H1 (cell line): Measurements from ENCODE around the gene PHF13. TPM values are rescaled to one million over a fixed set of nuclear protein-coding genes. Genes with fewer than 3 reads are reported as not detected.

ENCODE experiments used
- CTCF ChIA-PET: fragments of 300-600 bp; sonication (Branson Sonifier 250); formaldehyde crosslinking; loops from one replicate; lab custom pipeline; 2021; ENCODE audit not compliant: partially characterized antibody; lab: Charles Lee
- POLR2A ChIA-PET: fragments of 300-600 bp; sonication (Branson Sonifier 250); formaldehyde crosslinking; loops from one replicate; lab custom pipeline; 2021; ENCODE audit warnings: inconsistent platforms; ENCODE audit not compliant: partially characterized antibody; lab: Charles Lee
- DNase-seq, 2 experiments: peaks; one replicate each; pipeline versions ENCODE4 v3.0.0 to v3.0.0-alpha.2; 2010 to 2022; ENCODE audit warnings: low spot score in 2 of 2, low read depth in 1 of 2, mixed read lengths in 1 of 2
- FAIRE-seq: peaks from 2 replicates; lab custom pipeline; 2011; peaks lifted over from hg19 to GRCh38; lab: Jason Lieb, UNC
- H2AFZ ChIP-seq: 2 replicates; pipeline ENCODE4 v1.8.1; 2012; ENCODE audit warnings: low read length, inconsistent platforms
- H2AK5ac ChIP-seq: 2 replicates; pipeline ENCODE4 v1.6.1; 2013; ENCODE audit warnings: low read depth, low read length
- H2BK120ac ChIP-seq: replicated peaks from 2 replicates; pipeline ENCODE3; 2013; ENCODE audit warnings: low read depth, low read length, inconsistent platforms
- H2BK12ac ChIP-seq: 2 replicates; pipeline ENCODE4 v1.6.1; 2013; ENCODE audit warnings: low read depth, low read length
- H2BK15ac ChIP-seq: 2 replicates; pipeline ENCODE4 v1.6.1; 2013; ENCODE audit warnings: low read length
- H2BK20ac ChIP-seq: 2 replicates; pipeline ENCODE4 v1.6.1; 2013; ENCODE audit warnings: low read length
- H2BK5ac ChIP-seq: 2 replicates; pipeline ENCODE4 v1.6.1; 2013; ENCODE audit warnings: low read depth, low read length
- H3K14ac ChIP-seq: 2 replicates; pipeline ENCODE4 v1.6.1; 2013; ENCODE audit warnings: inconsistent platforms; ENCODE audit not compliant: insufficient read length
- H3K18ac ChIP-seq: 2 replicates; pipeline ENCODE4 v1.6.1; 2013; ENCODE audit warnings: low read length; ENCODE audit errors: extremely low read depth
- H3K23ac ChIP-seq: 2 replicates; pipeline ENCODE4 v1.6.1; 2013; ENCODE audit warnings: inconsistent platforms; ENCODE audit not compliant: insufficient read length
- H3K23me2 ChIP-seq: 2 replicates; pipeline ENCODE4 v1.6.1; 2013; ENCODE audit warnings: low read depth, low read length
- H3K27ac ChIP-seq: 2 replicates; pipeline ENCODE4 v1.6.1; 2011; ENCODE audit warnings: low read depth, low read length, inconsistent platforms
- H3K27me3 ChIP-seq, 4 experiments: replicated peaks in 1 of 4; 1 replicate in 1 of 4; 2 replicates in 3 of 4; pipeline versions ENCODE4 v1.6.1 to v1.8.1; 2011 to 2013; ENCODE audit warnings: low read length in 3 of 4, mild to moderate bottlenecking in 3 of 4, inconsistent platforms in 2 of 4, mixed read lengths in 2 of 4, moderate library complexity in 1 of 4; ENCODE audit not compliant: control insufficient read depth in 3 of 4, insufficient read depth in 3 of 4; ENCODE audit errors: extremely low read depth in 1 of 4
- H3K36me3 ChIP-seq, 4 experiments: 2 replicates each; pipeline versions ENCODE4 v1.6.1 to v1.8.1; 2011 to 2013; ENCODE audit warnings: mild to moderate bottlenecking in 4 of 4, low read length in 3 of 4, moderate library complexity in 2 of 4, control low read depth in 1 of 4, inconsistent platforms in 1 of 4; ENCODE audit not compliant: insufficient read depth in 4 of 4, control insufficient read depth in 2 of 4
- H3K4ac ChIP-seq: replicated peaks from 2 replicates; pipeline ENCODE3; 2013; ENCODE audit warnings: low read length, low read depth, mixed read lengths, inconsistent platforms; ENCODE audit not compliant: insufficient read length
- H3K4me1 ChIP-seq, 4 experiments: replicated peaks in 1 of 4; 1 replicate in 1 of 4; 2 replicates in 3 of 4; pipeline versions ENCODE4 v1.6.1 to v1.8.1; 2011 to 2013; ENCODE audit warnings: low read length in 3 of 4, inconsistent platforms in 2 of 4, mixed read lengths in 1 of 4; ENCODE audit not compliant: insufficient read depth in 4 of 4, control insufficient read depth in 3 of 4
- H3K4me2 ChIP-seq, 2 experiments: 2 replicates each; pipeline versions ENCODE4 v1.6.1 to v1.8.1; 2011 to 2013; ENCODE audit warnings: low read depth in 2 of 2, low read length in 2 of 2, control low read depth in 1 of 2, inconsistent platforms in 1 of 2, mild to moderate bottlenecking in 1 of 2; ENCODE audit not compliant: insufficient read depth in 1 of 2
- H3K4me3 ChIP-seq, 4 experiments: fragments of 200-600, 300-600 bp in 1 of 4; sonication (generic), shearing (Covaris generic), sonication (Bioruptor Twin) in 1 of 4; 2 replicates each; pipeline versions ENCODE4 v1.5.1 to v1.8.1; 2011 to 2016; ENCODE audit warnings: low read length in 4 of 4, low read depth in 3 of 4, control low read depth in 2 of 4, inconsistent platforms in 2 of 4, mild to moderate bottlenecking in 2 of 4, mixed read lengths in 1 of 4, moderate library complexity in 1 of 4; ENCODE audit not compliant: insufficient read depth in 2 of 4; ENCODE audit errors: extremely low read depth in 1 of 4
- H3K56ac ChIP-seq: replicated peaks from 2 replicates; pipeline ENCODE3; 2013; ENCODE audit warnings: low read depth, mild to moderate bottlenecking, mixed read lengths, low read length, inconsistent platforms; ENCODE audit not compliant: insufficient read length
- H3K79me1 ChIP-seq: 2 replicates; pipeline ENCODE4 v1.6.1; 2013; ENCODE audit warnings: low read depth, low read length, control low read depth
- H3K79me2 ChIP-seq, 2 experiments: 2 replicates each; pipeline versions ENCODE4 v1.6.1 to v1.8.1; 2012 to 2013; ENCODE audit warnings: low read length in 2 of 2, mild to moderate bottlenecking in 2 of 2, inconsistent platforms in 1 of 2; ENCODE audit not compliant: insufficient read depth in 2 of 2, control insufficient read depth in 1 of 2
- H3K9ac ChIP-seq, 4 experiments: replicated peaks in 1 of 4; 1 replicate in 1 of 4; 2 replicates in 3 of 4; pipeline versions ENCODE4 v1.6.1 to v1.8.1; 2011 to 2013; ENCODE audit warnings: low read depth in 3 of 4, low read length in 3 of 4, control low read depth in 2 of 4, mild to moderate bottlenecking in 2 of 4, moderate library complexity in 2 of 4, inconsistent platforms in 1 of 4; ENCODE audit errors: extremely low read depth in 1 of 4
- H3K9me3 ChIP-seq, 2 experiments: 2 replicates each; pipeline versions ENCODE4 v1.6.1 to v1.8.1; 2012 to 2013; ENCODE audit warnings: mild to moderate bottlenecking in 2 of 2, moderate library complexity in 2 of 2, control low read depth in 1 of 2, inconsistent platforms in 1 of 2, low read depth in 1 of 2, low read length in 1 of 2, mixed read lengths in 1 of 2; ENCODE audit not compliant: insufficient read depth in 2 of 2
- H4K20me1 ChIP-seq, 2 experiments: replicated peaks in 1 of 2; 2 replicates each; pipeline versions ENCODE3 to v1.8.1; 2011 to 2013; ENCODE audit warnings: inconsistent platforms in 2 of 2, low read length in 2 of 2, mild to moderate bottlenecking in 1 of 2; ENCODE audit not compliant: insufficient read depth in 2 of 2, control insufficient read depth in 1 of 2
- H4K5ac ChIP-seq: 2 replicates; pipeline ENCODE4 v1.6.1; 2013; ENCODE audit warnings: low read length, low read depth, mixed read lengths, inconsistent platforms; ENCODE audit not compliant: insufficient read length
- H4K8ac ChIP-seq: 2 replicates; pipeline ENCODE4 v1.8.0; 2013; ENCODE audit warnings: mild to moderate bottlenecking, moderate library complexity, low read length, inconsistent platforms; ENCODE audit not compliant: insufficient read depth; ENCODE audit errors: extremely low read depth
- H4K91ac ChIP-seq: replicated peaks from 2 replicates; pipeline ENCODE3; 2013; ENCODE audit warnings: low read length, mixed read lengths, inconsistent platforms; ENCODE audit not compliant: insufficient read length
- NANOG ChIP-seq: IDR thresholded peaks from 2 replicates; pipeline ENCODE4 v1.6.1; 2011; ENCODE audit warnings: low read length, low read depth, mild to moderate bottlenecking, inconsistent platforms; ENCODE audit not compliant: insufficient read depth, poor library complexity, severe bottlenecking
- SP1 ChIP-seq: IDR thresholded peaks from 2 replicates; pipeline ENCODE4 v1.6.1; 2011; ENCODE audit warnings: low read depth, low read length
- WGBS, 2 experiments: shearing (Covaris generic) in 1 of 2; methylation state at CpG; one replicate each; pipeline versions ENCODE4 v1.1.6 to v1.1.7; 2013 to 2015; ENCODE audit warnings: low lambda C conversion rate in 2 of 2, mixed read lengths in 2 of 2, inconsistent platforms in 1 of 2, low coverage in 1 of 2, missing lambda C conversion rate in 1 of 2; ENCODE audit not compliant: insufficient replicate concordance in 2 of 2, insufficient coverage in 1 of 2, insufficient read length in 1 of 2; ENCODE audit errors: extremely low coverage in 1 of 2, missing lambda C conversion rate in 1 of 2; 5-methylcytosine and 5-hydroxymethylcytosine counted together
- polyA plus RNA-seq, 7 experiments: library from polyadenylated mRNA; depleted of rRNA in 3 of 7; stranded (reverse) in 5 of 7; unstranded in 2 of 7; fragments of >200 nt in 5 of 7; fragments of 200-250 nt in 2 of 7; gene quantifications; 1 replicate in 5 of 7; 2 replicates in 1 of 7; 4 replicates in 1 of 7; pipeline versions ENCODE4 v1.2.1 to v1.2.3, GENCODE V29; 2011 to 2013; ENCODE audit warnings: missing spikeins in 2 of 7, mixed read lengths in 2 of 7
- total RNA-seq: library from RNA; stranded (reverse); fragmentation: NEBNext Ultra II Directional; extraction: Animal tissue kit (Norgen Biotek cat#: 25700); gene quantifications from 2 replicates; pipeline ENCODE4 v1.2.1, GENCODE V29; 2021

PHF13 gene
- total and polyA plus RNA-seq, 2 of the 8 experiments (the other 6 are each of a cell fraction or from before 2014, with no cell fraction given), result 11.7 to 39.6 TPM

DNA sequence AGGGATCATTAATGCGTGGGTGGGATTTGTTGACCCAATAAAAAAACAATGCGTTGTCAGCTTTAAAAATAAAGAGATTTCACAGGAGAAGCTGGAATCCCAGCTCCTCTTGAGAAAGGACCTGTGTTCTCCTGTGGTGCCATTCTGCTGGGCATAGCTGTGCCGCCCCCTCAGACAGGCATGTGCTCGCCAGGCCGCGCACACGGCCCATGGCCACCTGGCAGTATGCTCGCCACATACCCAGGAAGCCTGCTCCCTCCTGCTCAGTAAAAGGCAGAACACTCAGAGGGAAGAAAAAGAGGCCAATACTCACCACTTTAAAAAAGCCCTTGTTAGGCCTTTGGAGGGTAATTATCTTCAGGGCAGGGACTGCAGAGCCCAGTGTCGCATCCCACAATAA is 24.2 kb downstream of the PHF13 start:
- TF ChIP-seq NANOG, result no peak
- no peak for TF ChIP-seq SP1
- TF ChIP-seq, all 59 proteins: peak for 0
- Histone ChIP-seq H3K9ac (no peak overlapping the region), H3K14ac (no peak overlapping the region), H2AFZ (no peak overlapping the region), H3K56ac (no peak overlapping the region), H4K5ac (no peak overlapping the region), H2BK12ac (no peak overlapping the region), H3K79me2 (no peaks in the 10 kb centered on the region), H4K20me1 (peaks cover 6 to 9% of the 10 kb centered on the region in 2 experiments), H3K23ac (no peak overlapping the region), H2BK120ac (no peak overlapping the region), H3K4me2 (no peak overlapping the region), H4K8ac (no peak overlapping the region), H3K79me1 (no peaks in the 10 kb centered on the region), H3K18ac (no peak overlapping the region), H2AK5ac (no peak overlapping the region), H3K36me3 (peaks cover 31 to 70% (median 57%) of the 10 kb centered on the region in 4 experiments), H3K4me1 (no peaks in the 10 kb centered on the region), H3K4ac (no peak overlapping the region), H2BK15ac (no peak overlapping the region), H3K9me3 (no peaks in the 10 kb centered on the region), H2BK5ac (no peak overlapping the region), H3K27me3 (no peaks in the 10 kb centered on the region), H3K27ac (no peak overlapping the region), H3K23me2 (no peaks in the 10 kb centered on the region), H4K91ac (no peak overlapping the region), H3K4me3 (no peak overlapping the region), H2BK20ac (no peak overlapping the region)
- POLR2A ChIA-PET, result interaction anchor here (1.4 kb wide), 1 partner anchor 17 kb away, joined by 3 read pairs; no protein-coding TSS in a partner anchor
- FAIRE-seq (no peak), DNase-seq (no peak)
- 89% methylated on average over 8 of the region's 9 CpGs; no CpG with 5 or more reads in 1 of the 2 experiments for WGBS, 2 experiments
- CTCF ChIA-PET, result interaction anchor here (1.0 to 3.1 kb wide), 7 partner anchors 9 to 124 kb away, joined by 3 to 28 read pairs (median 4); no protein-coding TSS in a partner anchor
